Endothelial cell of umbilical vein (primary cell): Measurements from ENCODE around the gene RGS2.

Experiments
- EZH2 ChIP-seq: IDR thresholded peaks from 2 replicates; pipeline ENCODE4 v1.6.1; 2012; ENCODE audit warnings: borderline replicate concordance, low read depth, mild to moderate bottlenecking, moderate library complexity, low read length, inconsistent platforms; ENCODE audit not compliant: severe bottlenecking
- FOS ChIP-seq: IDR thresholded peaks from 2 replicates; pipeline ENCODE4 v1.6.1; 2011; ENCODE audit warnings: mild to moderate bottlenecking, low read length, moderate library complexity, borderline replicate concordance; ENCODE audit not compliant: insufficient read depth
- POLR2A ChIP-seq: IDR thresholded peaks from 2 replicates; pipeline ENCODE4 v1.6.1; 2012; ENCODE audit warnings: low read depth, mild to moderate bottlenecking, control low read depth, low read length
- TF ChIP-seq, protein P1 (sequence below), 2 donors: IDR thresholded peaks; 1 replicate in 1 of 2; 2 replicates in 1 of 2; pipeline ENCODE4 v1.5.1; 2011; ENCODE audit warnings: low read length in 2 of 2, mild to moderate bottlenecking in 2 of 2, moderate library complexity in 2 of 2, control low read depth in 1 of 2, inconsistent platforms in 1 of 2, low read depth in 1 of 2; ENCODE audit not compliant: insufficient read depth in 1 of 2; ENCODE audit errors: extremely low read depth in 1 of 2
- TF ChIP-seq, protein P2 (sequence below): IDR thresholded peaks from 2 replicates; pipeline ENCODE4 v1.6.1; 2011; ENCODE audit not compliant: insufficient read depth, insufficient read length

DNA sequence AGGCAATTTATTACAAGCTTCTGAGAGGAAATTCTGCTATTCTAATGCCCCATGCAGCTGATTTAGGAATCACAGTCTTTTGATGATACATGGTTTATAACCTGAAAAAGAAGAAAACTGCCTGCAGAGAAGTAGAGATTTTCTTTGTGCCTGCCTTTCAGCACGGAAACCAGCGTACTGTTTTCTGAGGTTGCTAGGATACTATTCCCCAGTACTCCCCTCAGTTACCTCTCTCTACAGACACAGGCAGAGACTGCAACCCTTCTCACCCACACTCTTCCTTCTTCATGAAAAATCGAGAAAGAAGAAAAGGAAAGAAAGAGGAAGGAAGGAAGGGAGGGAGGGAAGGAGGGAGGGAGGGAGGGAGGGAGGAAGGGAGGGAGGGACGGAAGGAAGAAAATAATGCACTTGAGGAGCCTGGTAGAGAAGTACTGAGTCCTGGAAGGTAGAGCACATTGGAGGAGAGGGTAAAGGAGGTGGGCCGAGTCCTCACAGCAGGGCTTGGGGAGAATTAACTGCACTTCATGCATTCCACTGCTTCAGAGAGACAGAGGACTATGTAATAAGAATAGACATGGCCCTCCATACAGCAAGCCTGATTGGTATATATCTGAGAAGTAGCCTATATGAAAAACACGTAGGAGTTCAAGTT, 21.9 kb downstream of the RGS2 start:
- TF ChIP-seq, protein P1, sequence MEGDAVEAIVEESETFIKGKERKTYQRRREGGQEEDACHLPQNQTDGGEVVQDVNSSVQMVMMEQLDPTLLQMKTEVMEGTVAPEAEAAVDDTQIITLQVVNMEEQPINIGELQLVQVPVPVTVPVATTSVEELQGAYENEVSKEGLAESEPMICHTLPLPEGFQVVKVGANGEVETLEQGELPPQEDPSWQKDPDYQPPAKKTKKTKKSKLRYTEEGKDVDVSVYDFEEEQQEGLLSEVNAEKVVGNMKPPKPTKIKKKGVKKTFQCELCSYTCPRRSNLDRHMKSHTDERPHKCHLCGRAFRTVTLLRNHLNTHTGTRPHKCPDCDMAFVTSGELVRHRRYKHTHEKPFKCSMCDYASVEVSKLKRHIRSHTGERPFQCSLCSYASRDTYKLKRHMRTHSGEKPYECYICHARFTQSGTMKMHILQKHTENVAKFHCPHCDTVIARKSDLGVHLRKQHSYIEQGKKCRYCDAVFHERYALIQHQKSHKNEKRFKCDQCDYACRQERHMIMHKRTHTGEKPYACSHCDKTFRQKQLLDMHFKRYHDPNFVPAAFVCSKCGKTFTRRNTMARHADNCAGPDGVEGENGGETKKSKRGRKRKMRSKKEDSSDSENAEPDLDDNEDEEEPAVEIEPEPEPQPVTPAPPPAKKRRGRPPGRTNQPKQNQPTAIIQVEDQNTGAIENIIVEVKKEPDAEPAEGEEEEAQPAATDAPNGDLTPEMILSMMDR (IDR thresholded peaks at IDR 0.05; ENCODE audit: extremely low read depth in 1 of 2, insufficient read depth in 1 of 2, low read depth in 1 of 2, low read length in 2 of 2) = no peak
- TF ChIP-seq POLR2A = no peak
- no peak for TF ChIP-seq EZH2
- TF ChIP-seq, protein P2, sequence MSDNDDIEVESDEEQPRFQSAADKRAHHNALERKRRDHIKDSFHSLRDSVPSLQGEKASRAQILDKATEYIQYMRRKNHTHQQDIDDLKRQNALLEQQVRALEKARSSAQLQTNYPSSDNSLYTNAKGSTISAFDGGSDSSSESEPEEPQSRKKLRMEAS = no peak
- no peak for TF ChIP-seq FOS
